GM11168 (cell line): ENCODE data around the gene MYO7B.

Source experiments
- in situ Hi-C: fragments of 300-500 bp; cut with MboI; formaldehyde crosslinking; loops from one replicate; pipeline ENCODE4 v1.12.0; 2022; ENCODE audit warnings: low sequenced_read_pairs; ENCODE audit not compliant: unreplicated experiment

MYO7B gene

GRCh38 chr2:127535422-127535901 is at the start of gene MYO7B:
TSS of gene MYO7B (plus strand) at chr2:127535683. CDS start at chr2:127559723, 24,040 bp downstream.
- in situ Hi-C loops: no loop called here

GRCh38 chr2:127485694-127486071 is 49.8 kb upstream of the MYO7B start:
- in situ Hi-C loops: no loop called here

- in situ Hi-C loops: no loop called here
Measured at GRCh38 chr2:127486247-127487058, 49.0 kb upstream of the MYO7B start.

GRCh38 chr2:127490283-127490682 is 45.2 kb upstream of the MYO7B start:
- in situ Hi-C loops: no loop called here

- in situ Hi-C loops: no loop called here
Measured at GRCh38 chr2:127498386-127498785, 37.1 kb upstream of the MYO7B start.

GRCh38 chr2:127503491-127503890 is 32.0 kb upstream of the MYO7B start:
- in situ Hi-C loops: no loop called here

- in situ Hi-C loops: no loop called here
Measured at GRCh38 chr2:127504552-127505430, 30.7 kb upstream of the MYO7B start.

GRCh38 chr2:127506510-127506909 is 29.0 kb upstream of the MYO7B start:
- in situ Hi-C loops: no loop called here

GRCh38 chr2:127508023-127508630 is 27.4 kb upstream of the MYO7B start:
- in situ Hi-C loops: no loop called here

- in situ Hi-C loops: no loop called here
Measured at GRCh38 chr2:127508631-127509034, 26.9 kb upstream of the MYO7B start.

GRCh38 chr2:127510073-127510472 is 25.4 kb upstream of the MYO7B start:
- in situ Hi-C loops: no loop called here

- in situ Hi-C loops: no loop called here
Measured at GRCh38 chr2:127511090-127511695, 24.3 kb upstream of the MYO7B start.

GRCh38 chr2:127511917-127512316 is 23.6 kb upstream of the MYO7B start:
- in situ Hi-C loops: no loop called here

GRCh38 chr2:127512362-127512761 is 23.1 kb upstream of the MYO7B start:
- in situ Hi-C loops: no loop called here

- in situ Hi-C loops: no loop called here
Measured at GRCh38 chr2:127514076-127514475, 21.4 kb upstream of the MYO7B start.

GRCh38 chr2:127514485-127514884 is 21.0 kb upstream of the MYO7B start:
- in situ Hi-C loops: no loop called here

GRCh38 chr2:127515383-127515915 is 20.0 kb upstream of the MYO7B start:
- in situ Hi-C loops: no loop called here

GRCh38 chr2:127516041-127516762 is 19.3 kb upstream of the MYO7B start:
- in situ Hi-C loops: no loop called here

- in situ Hi-C loops: no loop called here
Measured at GRCh38 chr2:127517465-127517864, 18.0 kb upstream of the MYO7B start.
